GM12801 (cell line): ENCODE results near the gene ZAP70.

Experiments used
- TF ChIP-seq, protein P1 (sequence below): IDR thresholded peaks from one replicate; pipeline ENCODE4 v1.5.1; 2011; ENCODE audit warnings: control low read depth; ENCODE audit not compliant: insufficient read length; ENCODE audit errors: extremely low read depth

The ZAP70 gene

DNA sequence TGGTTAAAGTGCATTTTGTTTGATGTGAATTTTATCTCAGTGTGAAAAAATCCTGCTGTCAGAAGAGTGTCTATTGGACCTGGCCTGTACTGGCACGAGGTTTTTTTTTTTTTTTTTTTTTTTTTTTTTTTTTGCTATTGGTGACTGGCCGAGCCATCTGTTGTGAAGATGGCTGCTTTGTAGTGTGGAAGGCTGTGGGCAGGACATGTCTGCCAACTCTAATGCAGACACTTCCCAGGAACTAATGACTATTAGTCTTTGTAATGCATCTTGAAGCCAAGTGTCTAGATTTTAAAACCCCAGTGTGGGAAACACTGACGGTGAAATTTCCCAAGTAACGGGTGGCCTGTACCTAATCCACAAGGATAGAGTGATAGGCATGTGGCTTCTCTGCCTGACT is 34.3 kb downstream of the ZAP70 start:
- TF ChIP-seq, protein P1, sequence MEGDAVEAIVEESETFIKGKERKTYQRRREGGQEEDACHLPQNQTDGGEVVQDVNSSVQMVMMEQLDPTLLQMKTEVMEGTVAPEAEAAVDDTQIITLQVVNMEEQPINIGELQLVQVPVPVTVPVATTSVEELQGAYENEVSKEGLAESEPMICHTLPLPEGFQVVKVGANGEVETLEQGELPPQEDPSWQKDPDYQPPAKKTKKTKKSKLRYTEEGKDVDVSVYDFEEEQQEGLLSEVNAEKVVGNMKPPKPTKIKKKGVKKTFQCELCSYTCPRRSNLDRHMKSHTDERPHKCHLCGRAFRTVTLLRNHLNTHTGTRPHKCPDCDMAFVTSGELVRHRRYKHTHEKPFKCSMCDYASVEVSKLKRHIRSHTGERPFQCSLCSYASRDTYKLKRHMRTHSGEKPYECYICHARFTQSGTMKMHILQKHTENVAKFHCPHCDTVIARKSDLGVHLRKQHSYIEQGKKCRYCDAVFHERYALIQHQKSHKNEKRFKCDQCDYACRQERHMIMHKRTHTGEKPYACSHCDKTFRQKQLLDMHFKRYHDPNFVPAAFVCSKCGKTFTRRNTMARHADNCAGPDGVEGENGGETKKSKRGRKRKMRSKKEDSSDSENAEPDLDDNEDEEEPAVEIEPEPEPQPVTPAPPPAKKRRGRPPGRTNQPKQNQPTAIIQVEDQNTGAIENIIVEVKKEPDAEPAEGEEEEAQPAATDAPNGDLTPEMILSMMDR: no peak

DNA sequence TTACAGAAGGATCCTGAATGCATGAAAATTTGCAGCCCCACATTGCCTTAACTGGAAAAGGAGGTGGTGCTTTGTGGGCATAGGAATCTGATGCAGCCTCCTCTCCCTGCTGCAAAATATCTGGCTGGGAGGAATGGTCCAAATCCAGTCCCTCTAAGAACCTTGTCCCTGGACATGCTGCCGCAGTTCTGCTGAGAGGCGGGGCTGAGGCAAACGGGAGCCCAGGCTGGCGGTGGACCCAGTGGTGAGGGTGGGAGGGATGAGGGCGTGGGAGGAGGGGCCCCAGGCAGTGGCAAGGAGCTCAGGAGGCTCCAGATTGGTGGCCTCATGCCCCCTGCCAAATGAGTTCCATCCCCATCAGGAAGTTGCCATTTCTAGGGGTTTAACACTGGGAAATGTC is 36.2 kb downstream of the ZAP70 start:
- TF ChIP-seq, protein P1: no peak

DNA sequence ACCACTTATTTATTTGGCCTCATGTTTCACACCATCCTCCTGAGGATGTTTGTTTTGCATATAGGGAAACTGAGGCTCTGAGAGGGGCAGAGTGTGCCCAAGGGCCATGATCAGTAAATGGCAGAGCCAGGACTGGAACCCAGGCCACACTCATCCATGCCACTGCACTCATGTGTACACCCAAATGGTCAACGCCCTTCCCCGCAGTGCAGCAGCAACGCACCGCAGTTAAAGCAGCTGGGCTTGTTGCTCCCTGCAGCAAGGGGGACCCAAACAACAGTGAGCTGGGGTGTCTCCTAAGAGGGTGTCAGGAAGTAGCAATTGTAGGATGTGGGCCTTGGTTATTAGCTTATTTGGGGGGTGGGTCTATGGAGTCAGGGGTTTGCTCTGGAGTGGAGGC is 36.6 kb downstream of the ZAP70 start:
- TF ChIP-seq, protein P1: no peak

DNA sequence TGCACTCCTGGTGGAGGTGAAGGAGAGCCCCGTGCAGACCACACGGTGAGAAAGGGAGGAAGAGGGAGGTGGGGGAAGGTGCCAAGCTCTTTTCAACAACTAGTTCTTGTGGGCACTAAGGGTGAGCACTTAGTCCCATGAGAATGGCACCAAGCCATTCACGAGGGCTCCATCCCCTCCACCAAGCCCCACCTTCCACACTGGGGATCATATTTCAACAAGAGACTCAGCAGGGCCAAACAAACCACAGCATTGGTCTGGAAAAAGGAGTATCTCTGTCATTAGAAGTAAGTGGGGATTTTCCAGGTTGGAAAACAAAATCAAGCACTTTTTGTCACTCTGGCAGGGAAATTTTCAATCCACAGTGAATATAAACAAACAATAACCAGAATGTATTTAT is 38.4 kb downstream of the ZAP70 start:
- TF ChIP-seq, protein P1: no peak

DNA sequence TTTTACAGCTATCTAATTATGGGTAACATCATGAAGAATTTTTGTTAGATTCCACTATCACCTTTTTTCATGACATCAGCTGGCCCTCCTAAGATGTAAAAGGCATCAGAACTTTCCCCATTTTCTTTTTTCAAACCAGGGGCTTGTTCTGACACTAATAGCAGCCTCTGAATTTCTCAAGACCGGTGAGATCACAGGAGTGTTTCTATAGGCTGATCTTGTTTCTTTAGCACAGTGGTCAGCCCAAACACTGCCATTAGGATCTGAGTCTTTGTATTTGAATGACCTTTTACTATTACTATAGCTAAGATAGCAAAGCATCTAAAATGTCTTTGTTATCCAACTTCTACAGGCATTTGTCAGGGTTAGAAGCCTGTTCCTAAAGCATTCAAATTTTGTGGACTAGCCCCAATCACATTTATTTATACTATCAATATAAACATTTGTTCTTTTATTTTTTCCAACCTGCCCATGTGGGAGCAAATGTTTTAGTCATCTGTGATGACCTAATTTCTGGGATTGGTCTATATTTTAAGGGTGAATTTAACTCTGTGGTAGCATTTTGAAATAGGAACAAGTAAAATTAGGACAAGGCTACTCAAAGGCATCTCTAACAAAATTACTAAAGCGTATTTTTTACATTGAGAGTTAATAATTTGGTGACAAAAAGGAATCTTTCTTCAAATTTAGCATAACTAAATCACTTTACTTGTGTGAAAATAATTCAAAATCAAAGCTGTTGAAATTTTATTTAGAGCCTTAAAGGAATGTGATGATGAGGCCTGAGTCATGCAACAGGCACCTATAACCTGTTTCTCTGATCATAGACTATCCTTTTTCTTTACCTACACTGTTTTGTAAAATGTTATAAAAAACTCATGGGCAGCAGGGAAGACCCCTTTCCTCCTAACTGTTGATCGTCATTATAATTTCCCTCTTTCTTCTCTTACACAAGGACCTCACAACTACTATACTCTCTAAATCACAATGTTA is 39.3 kb downstream of the ZAP70 start:
- TF ChIP-seq, protein P1: no peak

DNA sequence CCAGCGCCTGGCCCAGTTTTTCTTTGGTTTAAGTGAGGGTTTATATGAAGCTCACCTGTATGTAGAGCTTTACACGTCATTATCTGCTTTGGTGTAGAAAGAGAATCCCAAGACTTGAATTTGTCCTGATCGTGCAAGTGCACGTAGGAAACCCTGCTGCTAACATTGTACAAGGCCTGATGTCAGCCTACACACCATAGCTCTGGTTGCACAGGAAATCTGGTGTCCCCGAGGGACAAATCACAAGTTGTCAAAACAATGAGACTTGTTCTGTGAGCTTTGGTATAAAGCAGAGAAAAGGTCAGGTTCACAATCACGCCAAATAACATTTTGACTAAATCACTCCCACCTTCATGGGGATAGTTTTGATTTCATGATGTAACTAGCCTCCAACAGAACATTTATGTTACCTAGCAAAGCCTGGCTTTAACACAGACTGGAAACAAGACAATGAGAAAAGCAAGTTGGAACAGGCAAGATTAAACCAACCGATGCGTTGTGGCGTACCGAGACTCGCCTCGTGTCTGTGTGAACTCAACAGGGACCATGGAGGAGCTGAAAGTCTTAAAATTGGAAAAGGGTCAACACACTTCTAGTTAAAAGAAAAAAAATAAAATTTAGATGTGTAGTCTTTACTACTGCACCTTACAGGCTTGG is 41.4 kb downstream of the ZAP70 start:
- TF ChIP-seq, protein P1: no peak

DNA sequence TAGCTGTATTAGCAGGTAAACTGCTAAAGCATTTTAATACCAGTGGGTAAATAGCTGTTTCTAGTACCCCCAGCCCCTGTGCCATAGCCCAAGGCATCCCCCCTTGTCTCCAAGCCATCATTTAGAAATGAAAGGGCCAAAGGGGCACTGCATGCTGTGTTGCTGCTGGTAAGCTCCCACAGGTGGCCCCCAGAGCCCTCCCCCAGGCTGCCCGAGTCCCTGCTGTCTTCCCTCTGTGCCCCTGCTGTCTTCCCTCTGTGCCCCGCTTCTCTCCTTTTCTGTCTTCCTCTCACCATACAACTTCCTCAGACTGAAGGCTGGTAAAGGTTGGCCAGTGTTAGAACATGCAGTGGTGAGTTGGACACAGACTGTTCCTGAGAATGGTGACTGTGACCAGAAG is 42.1 kb downstream of the ZAP70 start:
- TF ChIP-seq, protein P1: no peak
